Measurements from ENCODE around the gene FAM53B. TPM values are rescaled to one million over a fixed set of nuclear protein-coding genes. Genes with fewer than 3 reads are reported as not detected.

FAM53B gene
- polyA plus RNA-seq, 6 donors from 2014 or later = 19.6 to 141 (median 31.5) TPM

- DNase-seq (no peak), ATAC-seq (ENCODE audit: low read depth in 2 of 2) (no peak)
- Mint-ChIP-seq H3K27me3 (no peaks in the 10 kb centered on the region), H3K27ac (peak overlapping the region; percentile 33 to 98 (median 78)), H3K4me3 (peak overlapping the region in 5 of 8 donors; percentile 24 to 52 (median 34)), H3K36me3 (peaks cover 0 to 27% of the 10 kb centered on the region in 2 donors), H3K9me3 (peaks cover 0 to 8% (median 2%) of the 10 kb centered on the region in 7 donors), H3K4me1 (peaks cover 69 to 98% (median 91%) of the 10 kb centered on the region in 3 donors)
Measured at GRCh38 chr10:124632064-124632531, 112.1 kb downstream of the FAM53B start.

GRCh38 chr10:124630551-124630950, 113.6 kb downstream of the FAM53B start:
- Mint-ChIP-seq H3K27me3 (no peaks in the 10 kb centered on the region), H3K4me1 (peaks cover 61 to 98% (median 87%) of the 10 kb centered on the region in 3 donors), H3K4me3 (peak overlapping the region in 5 of 8 donors; percentile 29 to 65 (median 51)), H3K9me3 (peaks cover 0 to 8% (median 2%) of the 10 kb centered on the region in 7 donors), H3K27ac (peak overlapping the region; percentile 85 to 99 (median 96)), H3K36me3 (peaks cover 0 to 20% of the 10 kb centered on the region in 2 donors)
- no peak for DNase-seq
- no peak for ATAC-seq (ENCODE audit: low read depth in 2 of 2)

- peaks cover 65 to 99% (median 90%) of the 10 kb centered on the region in 3 donors for H3K4me1 Mint-ChIP-seq
- ATAC-seq (ENCODE audit: low read depth in 2 of 2) = no peak
- peak overlapping the region; percentile 70 to 88 (median 80) for H3K4me3 Mint-ChIP-seq
Measured at GRCh38 chr10:124629842-124630241, 114.3 kb downstream of the FAM53B start.

GRCh38 chr10:124629415-124629814, 114.8 kb downstream of the FAM53B start:
- peaks cover 0 to 8% (median 0%) of the 10 kb centered on the region in 7 donors for H3K9me3 Mint-ChIP-seq
- H3K4me3 Mint-ChIP-seq = peak overlapping the region; percentile 72 to 88 (median 80)
- peaks cover 66 to 99% (median 90%) of the 10 kb centered on the region in 3 donors for H3K4me1 Mint-ChIP-seq
- H3K36me3 Mint-ChIP-seq = peaks cover 0 to 12% of the 10 kb centered on the region in 2 donors
- no peaks in the 10 kb centered on the region for H3K27me3 Mint-ChIP-seq
- peak overlapping the region; percentile 97 to 99 (median 98) for H3K27ac Mint-ChIP-seq
- ATAC-seq (ENCODE audit: low read depth in 2 of 2) = no peak
- DNase-seq = no peak

More at GRCh38 chr10:124629842-124630241, 114.3 kb downstream of the FAM53B start:
- peaks cover 0 to 16% of the 10 kb centered on the region in 2 donors for H3K36me3 Mint-ChIP-seq
- DNase-seq = no peak
- peak overlapping the region; percentile 97 to 99 (median 98) for H3K27ac Mint-ChIP-seq
- peaks cover 0 to 8% (median 2%) of the 10 kb centered on the region in 7 donors for H3K9me3 Mint-ChIP-seq
- no peaks in the 10 kb centered on the region for H3K27me3 Mint-ChIP-seq

GRCh38 chr10:124628676-124629021, 115.5 kb downstream of the FAM53B start:
- peaks cover 69 to 99% (median 91%) of the 10 kb centered on the region in 3 donors for H3K4me1 Mint-ChIP-seq
- DNase-seq = no peak
- no peaks in the 10 kb centered on the region for H3K27me3 Mint-ChIP-seq
- peak overlapping the region in 7 of 8 donors; percentile 15 to 88 (median 81) for H3K4me3 Mint-ChIP-seq
- peaks cover 0 to 5% (median 0%) of the 10 kb centered on the region in 7 donors for H3K9me3 Mint-ChIP-seq
- H3K27ac Mint-ChIP-seq = peak overlapping the region; percentile 97 to 99 (median 98)
- H3K36me3 Mint-ChIP-seq = peaks cover 0 to 5% of the 10 kb centered on the region in 2 donors
- no peak for ATAC-seq (ENCODE audit: low read depth in 2 of 2)

- H3K27me3 Mint-ChIP-seq = no peaks in the 10 kb centered on the region
- peak overlapping the region; percentile 48 to 88 (median 80) for H3K4me3 Mint-ChIP-seq
- peaks cover 0 to 2% (median 0%) of the 10 kb centered on the region in 7 donors for H3K9me3 Mint-ChIP-seq
- no peak for ATAC-seq (ENCODE audit: low read depth in 2 of 2)
- H3K36me3 Mint-ChIP-seq = no peaks in the 10 kb centered on the region
- H3K4me1 Mint-ChIP-seq = peaks cover 66 to 96% (median 91%) of the 10 kb centered on the region in 3 donors
- H3K27ac Mint-ChIP-seq = peak overlapping the region; percentile 83 to 99 (median 98)
- no peak for DNase-seq
Measured at GRCh38 chr10:124627866-124628675, 116.1 kb downstream of the FAM53B start.

- Mint-ChIP-seq H3K36me3 (no peaks in the 10 kb centered on the region), H3K27ac (peak overlapping the region; percentile 86 to 99 (median 96)), H3K9me3 (peaks cover 0 to 2% (median 0%) of the 10 kb centered on the region in 7 donors), H3K4me3 (peak overlapping the region; percentile 49 to 88 (median 78)), H3K27me3 (no peaks in the 10 kb centered on the region), H3K4me1 (peaks cover 66 to 96% (median 89%) of the 10 kb centered on the region in 3 donors)
- ATAC-seq (ENCODE audit: low read depth in 2 of 2) = peak; percentile 81 to 85
- peak; percentile 77 for DNase-seq
Measured at GRCh38 chr10:124626759-124627380, 117.3 kb downstream of the FAM53B start.

GRCh38 chr10:124625831-124626238, 118.3 kb downstream of the FAM53B start:
- Mint-ChIP-seq H3K27ac (peak overlapping the region; percentile 86 to 99 (median 96)), H3K27me3 (no peaks in the 10 kb centered on the region), H3K4me1 (peaks cover 65 to 96% (median 89%) of the 10 kb centered on the region in 3 donors), H3K4me3 (peak overlapping the region in 6 of 8 donors; percentile 72 to 89 (median 85)), H3K36me3 (no peaks in the 10 kb centered on the region), H3K9me3 (no peaks in the 10 kb centered on the region)
- ATAC-seq (ENCODE audit: low read depth in 2 of 2) (no peak), DNase-seq (no peak)

GRCh38 chr10:124624895-124625294, 119.3 kb downstream of the FAM53B start:
- Mint-ChIP-seq H3K36me3 (no peaks in the 10 kb centered on the region), H3K27ac (peak overlapping the region; percentile 86 to 99 (median 98)), H3K4me1 (peaks cover 63 to 96% (median 92%) of the 10 kb centered on the region in 3 donors), H3K4me3 (peak overlapping the region; percentile 60 to 92 (median 85)), H3K9me3 (no peaks in the 10 kb centered on the region), H3K27me3 (no peaks in the 10 kb centered on the region)
- no peak for DNase-seq
- ATAC-seq (ENCODE audit: low read depth in 2 of 2) = peak; percentile 22 to 26

GRCh38 chr10:124624466-124624865, 119.7 kb downstream of the FAM53B start:
- peak overlapping the region; percentile 86 to 99 (median 98) for H3K27ac Mint-ChIP-seq
- no peaks in the 10 kb centered on the region for H3K9me3 Mint-ChIP-seq
- H3K4me1 Mint-ChIP-seq = peaks cover 61 to 96% (median 92%) of the 10 kb centered on the region in 3 donors
- H3K36me3 Mint-ChIP-seq = no peaks in the 10 kb centered on the region
- peak in 1 of 2 donors; percentile 22 for ATAC-seq (ENCODE audit: low read depth in 2 of 2)
- H3K4me3 Mint-ChIP-seq = peak overlapping the region; percentile 60 to 92 (median 85)
- DNase-seq = no peak
- H3K27me3 Mint-ChIP-seq = no peaks in the 10 kb centered on the region

GRCh38 chr10:124624006-124624405, 120.2 kb downstream of the FAM53B start:
- ATAC-seq (ENCODE audit: low read depth in 2 of 2) = no peak
- H3K4me1 Mint-ChIP-seq = peaks cover 61 to 96% (median 92%) of the 10 kb centered on the region in 3 donors
- H3K9me3 Mint-ChIP-seq = no peaks in the 10 kb centered on the region
- no peaks in the 10 kb centered on the region for H3K36me3 Mint-ChIP-seq
- peak overlapping the region; percentile 5 to 92 (median 80) for H3K4me3 Mint-ChIP-seq
- H3K27ac Mint-ChIP-seq = peak overlapping the region; percentile 86 to 99 (median 98)
- DNase-seq = no peak
- H3K27me3 Mint-ChIP-seq = no peaks in the 10 kb centered on the region

GRCh38 chr10:124622866-124623536, 121.2 kb downstream of the FAM53B start:
- Mint-ChIP-seq H3K4me3 (peak overlapping the region in 3 of 8 donors; percentile 72 to 89 (median 88)), H3K9me3 (no peaks in the 10 kb centered on the region), H3K27me3 (no peaks in the 10 kb centered on the region), H3K27ac (peak overlapping the region; percentile 86 to 98 (median 96)), H3K36me3 (no peaks in the 10 kb centered on the region), H3K4me1 (peaks cover 60 to 96% (median 92%) of the 10 kb centered on the region in 3 donors)
- DNase-seq (no peak), ATAC-seq (ENCODE audit: low read depth in 2 of 2) (no peak)

Data from naive B cell (primary cell).